ENCODE data around the gene HDAC6.
"Not testable (repeated sequence)": the region's sequence is repeated elsewhere in the genome, so short reads cannot be mapped to it uniquely, and the experiment has no call there.

The HDAC6 gene

DNA sequence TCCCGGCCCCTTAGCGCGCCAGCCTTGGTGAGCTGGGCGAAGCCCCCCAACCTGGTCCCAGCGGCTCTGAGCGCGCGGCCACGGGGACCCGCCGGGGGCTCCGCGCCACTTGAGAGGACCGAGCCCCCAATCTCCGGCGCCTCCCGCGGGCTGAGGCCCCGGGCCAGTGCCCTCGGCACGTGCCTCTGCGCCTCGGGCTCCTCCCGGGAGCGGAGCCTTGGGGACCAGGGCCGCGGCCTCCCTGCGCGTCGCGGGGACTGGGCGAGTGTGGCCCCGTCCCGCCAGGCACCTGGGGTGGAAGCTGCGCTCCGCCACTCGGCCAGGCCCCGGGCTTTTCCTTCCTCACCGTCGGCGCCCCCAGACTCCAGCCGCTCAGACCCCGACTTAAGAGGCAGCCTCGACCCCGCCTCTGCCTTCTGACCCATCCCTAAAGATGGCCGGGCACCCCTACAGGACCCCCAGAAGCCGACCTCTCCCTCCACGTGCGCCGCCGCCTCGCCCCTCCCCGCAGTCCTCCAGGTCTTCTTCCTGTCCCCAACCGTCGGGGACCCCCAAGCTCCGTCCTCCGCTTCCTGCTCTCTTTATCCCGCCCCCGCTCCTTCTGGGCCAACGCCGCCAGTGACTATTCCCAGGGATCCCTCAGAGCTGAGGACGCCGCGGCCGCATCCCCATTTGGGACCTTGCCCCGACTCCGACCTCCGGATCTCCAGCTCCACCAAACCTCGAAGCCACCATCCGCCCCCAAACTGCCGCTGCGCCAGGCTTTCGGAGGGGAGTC is 25.2 kb downstream of the HDAC6 start:
- no peak for DNase-seq

- DNase-seq: no peak
Measured at GRCh38 chrX:48827654-48827968, 25.7 kb downstream of the HDAC6 start.

DNA sequence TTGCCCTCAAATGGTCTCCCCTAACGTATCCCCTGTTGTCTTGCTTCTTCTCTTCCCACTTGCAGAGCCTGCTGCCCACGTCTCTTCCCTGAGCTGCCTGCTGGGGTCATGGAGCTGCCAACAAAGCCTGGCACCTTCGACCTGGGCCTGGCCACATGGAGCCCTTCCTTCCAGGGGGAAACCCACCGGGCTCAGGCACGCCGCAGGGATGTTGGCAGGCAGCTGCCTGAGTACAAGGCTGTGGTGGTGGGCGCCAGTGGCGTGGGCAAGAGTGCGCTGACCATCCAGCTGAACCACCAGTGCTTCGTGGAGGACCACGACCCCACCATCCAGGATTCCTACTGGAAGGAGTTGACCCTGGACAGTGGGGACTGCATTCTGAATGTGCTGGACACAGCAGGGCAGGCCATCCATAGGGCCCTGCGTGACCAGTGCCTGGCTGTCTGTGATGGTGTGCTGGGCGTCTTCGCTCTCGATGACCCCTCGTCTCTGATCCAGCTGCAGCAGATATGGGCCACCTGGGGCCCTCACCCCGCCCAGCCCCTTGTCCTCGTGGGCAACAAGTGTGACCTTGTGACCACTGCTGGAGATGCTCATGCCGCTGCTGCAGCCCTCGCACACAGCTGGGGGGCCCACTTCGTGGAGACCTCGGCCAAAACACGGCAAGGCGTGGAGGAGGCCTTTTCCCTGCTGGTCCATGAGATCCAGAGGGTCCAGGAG is 27.3 kb downstream of the HDAC6 start:
- no peak for DNase-seq

- no peak for DNase-seq
Measured at GRCh38 chrX:48831136-48831908, 29.5 kb downstream of the HDAC6 start.

DNA sequence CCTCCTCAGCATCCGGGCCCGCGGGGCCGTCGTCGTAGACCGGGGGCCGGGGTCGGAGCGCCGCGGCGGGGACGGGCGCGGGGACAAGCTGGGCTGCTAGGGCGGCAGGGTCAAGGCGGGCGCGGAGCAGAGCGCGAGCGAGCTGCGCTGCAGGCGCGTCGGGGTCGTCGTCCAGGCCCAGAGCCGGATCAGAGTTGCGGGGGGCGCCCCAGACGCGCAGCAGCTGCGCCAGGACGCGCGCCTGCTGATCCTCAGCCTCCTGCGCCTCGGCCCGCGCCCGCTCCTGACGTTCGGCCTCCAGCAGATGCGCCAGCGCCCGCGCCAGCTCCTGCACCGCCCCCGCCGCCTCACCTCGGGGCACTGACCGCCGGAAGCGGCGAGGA is 30.0 kb downstream of the HDAC6 start:
- DNase-seq: no peak

- DNase-seq: no peak
Measured at GRCh38 chrX:48833542-48834138, 31.8 kb downstream of the HDAC6 start.

GRCh38 chrX:48834383-48834709 is 32.5 kb downstream of the HDAC6 start:
- no peak for DNase-seq

- DNase-seq: peak; percentile 46
Measured at GRCh38 chrX:48835524-48836329, 33.9 kb downstream of the HDAC6 start, which contains the start of gene PCSK1N. TSS of gene PCSK1N (minus strand) at chrX:48835610. CDS start at chrX:48835532, 78 bp downstream.

DNA sequence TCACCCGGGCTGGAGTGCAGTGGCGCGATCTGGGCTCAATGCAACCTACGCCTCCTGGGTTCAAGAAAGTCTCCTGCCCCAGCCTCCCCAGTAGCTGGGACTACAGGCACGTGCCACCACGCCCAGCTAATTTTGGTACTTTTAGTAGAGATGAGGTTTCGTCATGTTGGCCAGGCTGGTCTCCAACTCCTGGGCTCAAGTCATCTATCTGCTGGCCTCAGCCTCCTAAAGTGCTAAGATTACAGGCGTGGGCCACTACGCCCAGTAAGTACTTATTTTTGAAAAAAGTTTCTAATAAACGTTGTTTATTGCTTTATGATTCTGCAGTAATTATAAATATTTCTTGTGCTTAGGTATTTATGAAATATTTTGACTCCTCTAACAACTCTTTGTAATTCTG is 37.8 kb downstream of the HDAC6 start:
- DNase-seq: no peak

GRCh38 chrX:48848847-48849246 is 47.0 kb downstream of the HDAC6 start:
- DNase-seq: no peak

- no peak for DNase-seq
Measured at GRCh38 chrX:48852857-48853256, 51.0 kb downstream of the HDAC6 start.

DNA sequence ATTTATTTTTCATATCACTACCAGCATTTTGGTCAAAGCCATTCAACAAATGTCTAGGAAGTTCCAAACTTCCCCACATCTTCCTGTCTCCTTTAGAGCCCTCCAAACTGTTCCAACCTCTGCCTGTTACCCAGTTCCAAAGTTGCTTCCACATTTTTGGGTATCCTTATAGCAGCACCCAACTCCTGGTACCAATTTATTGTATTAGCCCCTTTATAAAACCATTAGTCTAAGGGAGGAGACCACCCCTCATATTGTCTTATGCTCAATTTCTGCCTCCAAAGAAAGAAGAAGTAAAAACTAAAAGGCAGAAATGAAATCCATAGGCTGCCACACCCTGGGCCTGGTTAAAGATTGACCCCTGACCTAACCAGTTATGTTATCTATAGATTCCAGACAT is 51.6 kb downstream of the HDAC6 start:
- not testable (repeated sequence) for DNase-seq

- not testable (repeated sequence) for DNase-seq
Measured at GRCh38 chrX:48854121-48854804, 52.4 kb downstream of the HDAC6 start.

- peak; percentile 0 for DNase-seq
Measured at GRCh38 chrX:48854898-48855297, 53.0 kb downstream of the HDAC6 start.

GRCh38 chrX:48864210-48864609 is 62.3 kb downstream of the HDAC6 start:
- peak; percentile 15 for DNase-seq

DNA sequence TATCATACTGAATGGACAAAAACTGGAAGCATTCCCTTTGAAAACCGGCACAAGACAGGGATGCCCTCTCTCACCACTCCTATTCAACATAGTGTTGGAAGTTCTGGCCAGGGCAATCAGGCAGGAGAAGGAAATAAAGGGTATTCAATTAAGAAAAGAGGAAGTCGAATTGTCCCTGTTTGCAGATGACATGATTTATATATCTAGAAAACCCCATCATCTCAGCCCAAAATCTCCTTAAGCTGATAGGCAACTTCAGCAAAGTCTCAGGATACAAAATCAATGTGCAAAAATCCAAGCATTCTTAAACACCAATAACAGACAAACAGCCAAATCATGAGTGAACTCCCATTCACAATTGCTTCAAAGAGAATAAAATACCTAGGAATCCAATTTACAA is 70.2 kb downstream of the HDAC6 start:
- not testable (repeated sequence) for DNase-seq
